H9 (cell line): Measurements from ENCODE around the gene SH3RF3. TPM values are rescaled to one million over a fixed set of nuclear protein-coding genes. Genes with fewer than 3 reads are reported as not detected.

Source experiments
- DNase-seq: peaks from one replicate; pipeline ENCODE4 v3.0.0-alpha.2; 2017
- H2AFZ ChIP-seq: one replicate; pipeline ENCODE4 v1.6.1; 2013; ENCODE audit warnings: mild to moderate bottlenecking, low read length, control low read depth, moderate library complexity
- H2AK5ac ChIP-seq: 2 replicates; pipeline ENCODE4 v1.6.1; 2013; ENCODE audit warnings: low read length, control low read depth, mixed read lengths; ENCODE audit not compliant: insufficient read length
- H2BK120ac ChIP-seq: one replicate; pipeline ENCODE4 v1.6.1; 2013; ENCODE audit warnings: low read depth, mild to moderate bottlenecking, low read length, control low read depth, inconsistent platforms; ENCODE audit not compliant: poor library complexity, severe bottlenecking
- H2BK12ac ChIP-seq: 2 replicates; pipeline ENCODE4 v1.6.1; 2013; ENCODE audit warnings: low read length, control low read depth, mixed read lengths, low read depth; ENCODE audit not compliant: insufficient read length
- H2BK15ac ChIP-seq: 2 replicates; pipeline ENCODE4 v1.6.1; 2013; ENCODE audit warnings: low read depth, low read length, control low read depth
- H2BK20ac ChIP-seq: one replicate; pipeline ENCODE4 v1.6.1; 2013; ENCODE audit warnings: low read depth, mild to moderate bottlenecking, low read length, control low read depth, inconsistent platforms; ENCODE audit not compliant: poor library complexity, severe bottlenecking
- H2BK5ac ChIP-seq: 2 replicates; pipeline ENCODE4 v1.6.1; 2013; ENCODE audit warnings: low read length, control low read depth, mixed read lengths; ENCODE audit not compliant: insufficient read length
- H3K14ac ChIP-seq: 2 replicates; pipeline ENCODE4 v1.6.1; 2013; ENCODE audit warnings: low read length, control low read depth; ENCODE audit not compliant: insufficient read depth
- H3K18ac ChIP-seq: 2 replicates; pipeline ENCODE4 v1.6.1; 2013; ENCODE audit warnings: low read depth, mild to moderate bottlenecking, mixed read lengths, low read length, control low read depth; ENCODE audit not compliant: insufficient read length
- H3K23ac ChIP-seq: 2 replicates; pipeline ENCODE4 v1.6.1; 2013; ENCODE audit warnings: low read length, control low read depth, mixed read lengths, low read depth; ENCODE audit not compliant: insufficient read length
- H3K23me2 ChIP-seq: 2 replicates; pipeline ENCODE4 v1.6.1; 2013; ENCODE audit warnings: low read depth, mild to moderate bottlenecking, mixed read lengths, low read length, control low read depth; ENCODE audit not compliant: insufficient read length, poor library complexity, severe bottlenecking
- H3K27ac ChIP-seq: 2 replicates; pipeline ENCODE4 v1.5.1; 2013; ENCODE audit warnings: low read length, control low read depth, mixed read lengths, low read depth; ENCODE audit not compliant: insufficient read length
- H3K27me3 ChIP-seq: 2 replicates; pipeline ENCODE4 v1.6.1; 2013; ENCODE audit warnings: low read length, control low read depth, inconsistent platforms; ENCODE audit not compliant: insufficient read depth
- H3K4ac ChIP-seq: 2 replicates; pipeline ENCODE4 v1.6.1; 2013; ENCODE audit warnings: low read depth, mild to moderate bottlenecking, control low read depth, inconsistent platforms, low read length, moderate library complexity
- H3K4me1 ChIP-seq: 2 replicates; pipeline ENCODE4 v1.6.1; 2013; ENCODE audit warnings: low read length, control low read depth, inconsistent platforms; ENCODE audit not compliant: insufficient read depth
- H3K4me2 ChIP-seq: 2 replicates; pipeline ENCODE4 v1.6.1; 2013; ENCODE audit warnings: low read length, control low read depth, mixed read lengths; ENCODE audit not compliant: insufficient read length, insufficient read depth
- H3K56ac ChIP-seq: 2 replicates; pipeline ENCODE4 v1.6.1; 2013; ENCODE audit warnings: low read depth, mild to moderate bottlenecking, mixed read lengths, low read length, control low read depth; ENCODE audit not compliant: insufficient read length
- H3K79me1 ChIP-seq: 2 replicates; pipeline ENCODE4 v1.6.1; 2013; ENCODE audit warnings: low read depth, mild to moderate bottlenecking, moderate library complexity, low read length, control low read depth, inconsistent platforms; ENCODE audit not compliant: insufficient read depth, poor library complexity, severe bottlenecking
- H3K79me2 ChIP-seq: 2 replicates; pipeline ENCODE4 v1.6.1; 2013; ENCODE audit warnings: low read length, control low read depth, inconsistent platforms; ENCODE audit not compliant: insufficient read depth
- H3K9ac ChIP-seq: 2 replicates; pipeline ENCODE4 v1.6.1; 2013; ENCODE audit warnings: low read length, control low read depth, mixed read lengths; ENCODE audit not compliant: insufficient read length; ENCODE audit errors: extremely low read depth
- H3K9me3 ChIP-seq: one replicate; pipeline ENCODE4 v1.6.1; 2013; ENCODE audit warnings: low read depth, low read length, inconsistent platforms; ENCODE audit not compliant: control insufficient read depth
- H3T11ph ChIP-seq: one replicate; pipeline ENCODE4 v1.6.1; 2013; ENCODE audit warnings: mild to moderate bottlenecking, low read length, control low read depth, inconsistent platforms
- H4K20me1 ChIP-seq: one replicate; pipeline ENCODE4 v1.6.1; 2013; ENCODE audit not compliant: control insufficient read depth, insufficient read length, insufficient read depth
- H4K5ac ChIP-seq: 2 replicates; pipeline ENCODE4 v1.6.1; 2013; ENCODE audit warnings: low read depth, mild to moderate bottlenecking, mixed read lengths, low read length, control low read depth; ENCODE audit not compliant: insufficient read length
- H4K8ac ChIP-seq: replicated peaks from 2 replicates; pipeline ENCODE4 v1.6.1; 2013; ENCODE audit warnings: low read length, control low read depth, mixed read lengths, low read depth; ENCODE audit not compliant: insufficient read length
- H4K91ac ChIP-seq: 2 replicates; pipeline ENCODE4 v1.6.1; 2013; ENCODE audit warnings: low read depth, mild to moderate bottlenecking, moderate library complexity, mixed read lengths, low read length, control low read depth; ENCODE audit not compliant: insufficient read length
- H3K27ac Mint-ChIP-seq, 3 experiments: 2 replicates in 2 of 3; 3 replicates in 1 of 3; pipeline ENCODE4 v1.8.0; 2020 to 2021; ENCODE audit warnings: mixed read lengths in 3 of 3, mild to moderate bottlenecking in 1 of 3, moderate library complexity in 1 of 3
- H3K27me3 Mint-ChIP-seq: 2 replicates; pipeline ENCODE4 v1.8.0; 2021; ENCODE audit warnings: low read depth, mild to moderate bottlenecking, moderate library complexity, mixed read lengths
- H3K36me3 Mint-ChIP-seq, 3 experiments: 2 replicates in 2 of 3; 3 replicates in 1 of 3; pipeline ENCODE4 v1.8.0; 2020 to 2021; ENCODE audit warnings: low read depth in 3 of 3, mixed read lengths in 3 of 3; ENCODE audit not compliant: insufficient read depth in 1 of 3
- H3K4me1 Mint-ChIP-seq, 2 experiments: 2 replicates each; pipeline ENCODE4 v1.8.0; 2020; ENCODE audit warnings: mixed read lengths in 2 of 2
- H3K4me3 Mint-ChIP-seq, 2 experiments: 2 replicates in 1 of 2; 3 replicates in 1 of 2; pipeline ENCODE4 v1.8.0; 2020 to 2021; ENCODE audit warnings: mild to moderate bottlenecking in 2 of 2, mixed read lengths in 2 of 2, moderate library complexity in 1 of 2
- H3K9me3 Mint-ChIP-seq, 2 experiments: 2 replicates in 1 of 2; 3 replicates in 1 of 2; pipeline ENCODE4 v1.8.0; 2020; ENCODE audit warnings: mild to moderate bottlenecking in 2 of 2, mixed read lengths in 2 of 2, moderate library complexity in 1 of 2
- CTCF ChIP-seq: fragments of 200-600 bp; sonication (generic); conservative IDR thresholded peaks from 3 replicates; pipeline ENCODE4 v1.8.0; 2021; ENCODE audit warnings: antibody characterized with exemption, mild to moderate bottlenecking
- WGBS: extraction: QIAGEN DNeasy Blood & Tissue Kit; methylation state at CpG from one replicate; pipeline ENCODE4 v1.1.7; 2013; ENCODE audit warnings: missing lambda C conversion rate, low lambda C conversion rate, mixed read lengths; ENCODE audit not compliant: insufficient read length; ENCODE audit errors: extremely low coverage; 5-methylcytosine and 5-hydroxymethylcytosine counted together
- total RNA-seq: library from RNA; stranded (reverse); gene quantifications from 2 replicates; pipeline ENCODE4 v1.2.1, GENCODE V29; 2021

SH3RF3 gene
- total RNA-seq, 1 experiment from 2014 or later: 0.46 TPM

DNA sequence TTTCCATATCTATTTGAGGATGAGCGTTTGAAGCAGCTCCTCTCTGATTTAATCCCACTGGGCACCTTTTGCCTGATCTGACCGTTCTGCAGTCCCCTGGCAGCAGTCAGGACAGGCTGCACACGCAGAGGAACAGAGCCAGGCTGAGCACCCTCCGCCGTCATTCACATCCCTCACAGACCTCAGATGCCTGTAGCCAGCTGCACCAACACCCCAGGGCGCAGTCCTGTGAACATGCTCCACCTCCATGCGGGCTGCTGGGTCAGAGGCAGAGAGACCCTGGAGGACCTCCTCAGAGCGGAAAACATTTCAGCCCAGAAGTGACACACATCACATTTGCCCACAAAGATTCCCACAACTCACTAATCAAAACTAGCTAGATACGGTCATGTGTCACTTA, 338.7 kb downstream of the SH3RF3 start:
- Histone ChIP-seq H2BK12ac (no peak overlapping the region), H3K9ac (no peak overlapping the region), H3K18ac (no peak overlapping the region), H3K4ac (no peak overlapping the region), H2AK5ac (no peak overlapping the region), H3K9me3 (no peaks in the 10 kb centered on the region), H2AFZ (no peak overlapping the region), H4K20me1 (peaks cover 2% of the 10 kb centered on the region), H3T11ph (no peak overlapping the region), H3K79me1 (no peaks in the 10 kb centered on the region), H3K4me1 (no peaks in the 10 kb centered on the region), H2BK15ac (no peak overlapping the region), H4K91ac (no peak overlapping the region), H3K23me2 (no peaks in the 10 kb centered on the region), H3K23ac (no peak overlapping the region), H3K27me3 (no peaks in the 10 kb centered on the region), H2BK5ac (no peak overlapping the region), H3K56ac (no peak overlapping the region), H3K4me2 (no peak overlapping the region), H3K14ac (no peak overlapping the region), H2BK120ac (no peak overlapping the region), H3K27ac (no peak overlapping the region), H3K79me2 (no peaks in the 10 kb centered on the region), H4K8ac (no peak overlapping the region), H2BK20ac (no peak overlapping the region), H4K5ac (no peak overlapping the region)
- DNase-seq: no peak
- Mint-ChIP-seq H3K27ac (no peak overlapping the region; a peak in 1 of 7 replicates), H3K36me3 (no peaks in the 10 kb centered on the region; a peak in 1 of 7 replicates), H3K9me3 (no peaks in the 10 kb centered on the region), H3K27me3 (no peaks in the 10 kb centered on the region; the same call in 1 of the 2 replicates), H3K4me3 (no peak overlapping the region), H3K4me1 (peaks cover 2% of the 10 kb centered on the region in 2 experiments; a peak in 3 of 4 replicates)
- WGBS: no CpG with 5 or more reads among the region's 9 CpGs
- no peak for TF ChIP-seq CTCF
